ENCODE results near the gene CTNNA3.

DNA sequence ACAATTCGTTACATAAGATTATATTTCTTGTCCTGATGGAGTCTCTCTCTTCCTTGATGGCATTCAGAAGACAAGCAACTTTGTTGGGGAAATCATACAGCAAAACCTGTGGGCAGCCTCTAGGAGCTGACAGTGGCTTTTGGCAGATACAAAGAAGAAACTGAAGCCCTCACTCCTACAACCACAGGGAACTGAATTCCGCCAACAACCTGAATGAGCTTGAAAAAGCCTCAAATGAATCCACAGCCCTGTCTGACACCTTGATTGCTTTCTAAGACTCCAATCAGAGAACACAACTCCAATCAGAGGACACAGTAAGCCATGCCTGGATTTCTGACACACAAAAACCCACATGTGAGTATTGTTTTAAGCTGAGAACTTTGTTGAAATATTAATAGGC is 1346.9 kb downstream of the CTNNA3 start:
- TF ChIP-seq ZNF274 (IDR thresholded peaks at IDR 0.05; ENCODE audit: low read length) (no peak), ZNF274 (tag by site-specific recombination; IDR thresholded peaks at IDR 0.05; ENCODE audit: borderline replicate concordance) (no peak), KLF8 (tag by site-specific recombination; IDR thresholded peaks at IDR 0.05) (no peak)
- TF ChIP-seq, protein P1, sequence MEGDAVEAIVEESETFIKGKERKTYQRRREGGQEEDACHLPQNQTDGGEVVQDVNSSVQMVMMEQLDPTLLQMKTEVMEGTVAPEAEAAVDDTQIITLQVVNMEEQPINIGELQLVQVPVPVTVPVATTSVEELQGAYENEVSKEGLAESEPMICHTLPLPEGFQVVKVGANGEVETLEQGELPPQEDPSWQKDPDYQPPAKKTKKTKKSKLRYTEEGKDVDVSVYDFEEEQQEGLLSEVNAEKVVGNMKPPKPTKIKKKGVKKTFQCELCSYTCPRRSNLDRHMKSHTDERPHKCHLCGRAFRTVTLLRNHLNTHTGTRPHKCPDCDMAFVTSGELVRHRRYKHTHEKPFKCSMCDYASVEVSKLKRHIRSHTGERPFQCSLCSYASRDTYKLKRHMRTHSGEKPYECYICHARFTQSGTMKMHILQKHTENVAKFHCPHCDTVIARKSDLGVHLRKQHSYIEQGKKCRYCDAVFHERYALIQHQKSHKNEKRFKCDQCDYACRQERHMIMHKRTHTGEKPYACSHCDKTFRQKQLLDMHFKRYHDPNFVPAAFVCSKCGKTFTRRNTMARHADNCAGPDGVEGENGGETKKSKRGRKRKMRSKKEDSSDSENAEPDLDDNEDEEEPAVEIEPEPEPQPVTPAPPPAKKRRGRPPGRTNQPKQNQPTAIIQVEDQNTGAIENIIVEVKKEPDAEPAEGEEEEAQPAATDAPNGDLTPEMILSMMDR (tag by site-specific recombination; IDR thresholded peaks at IDR 0.05): no peak
